ENCODE data around the gene ANKRD53.

Gene ANKRD53

DNA sequence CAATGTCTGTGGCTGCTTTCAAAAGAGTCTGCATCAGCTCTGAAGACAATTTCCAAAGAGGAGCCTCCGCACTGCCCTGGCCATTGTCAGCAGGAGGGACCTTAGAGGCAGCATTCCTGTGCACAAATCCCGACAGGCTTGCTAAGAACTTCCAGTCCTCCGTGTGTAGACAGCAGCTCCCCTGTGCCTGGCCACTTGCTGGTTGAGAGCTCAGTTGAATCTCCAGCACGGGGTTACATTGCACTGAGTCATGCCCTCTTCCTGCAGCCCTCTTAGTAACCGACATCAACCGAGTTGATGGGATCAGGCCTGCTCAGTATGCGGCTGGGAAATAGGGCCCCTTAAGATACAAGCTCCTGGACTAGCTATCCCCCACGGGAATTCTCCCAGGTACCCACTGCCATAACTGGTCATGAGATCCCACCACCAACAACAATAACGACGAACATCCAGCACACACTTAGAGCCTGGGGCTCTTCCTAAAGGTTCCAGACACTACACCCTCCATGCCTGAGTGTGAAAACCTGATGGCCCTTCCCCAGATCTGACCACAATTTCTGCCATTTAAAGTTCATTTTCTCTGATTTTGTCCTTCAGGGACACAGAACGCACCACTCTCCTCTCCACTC, 30.8 kb upstream of the ANKRD53 start:
- TF ChIP-seq, protein P1, sequence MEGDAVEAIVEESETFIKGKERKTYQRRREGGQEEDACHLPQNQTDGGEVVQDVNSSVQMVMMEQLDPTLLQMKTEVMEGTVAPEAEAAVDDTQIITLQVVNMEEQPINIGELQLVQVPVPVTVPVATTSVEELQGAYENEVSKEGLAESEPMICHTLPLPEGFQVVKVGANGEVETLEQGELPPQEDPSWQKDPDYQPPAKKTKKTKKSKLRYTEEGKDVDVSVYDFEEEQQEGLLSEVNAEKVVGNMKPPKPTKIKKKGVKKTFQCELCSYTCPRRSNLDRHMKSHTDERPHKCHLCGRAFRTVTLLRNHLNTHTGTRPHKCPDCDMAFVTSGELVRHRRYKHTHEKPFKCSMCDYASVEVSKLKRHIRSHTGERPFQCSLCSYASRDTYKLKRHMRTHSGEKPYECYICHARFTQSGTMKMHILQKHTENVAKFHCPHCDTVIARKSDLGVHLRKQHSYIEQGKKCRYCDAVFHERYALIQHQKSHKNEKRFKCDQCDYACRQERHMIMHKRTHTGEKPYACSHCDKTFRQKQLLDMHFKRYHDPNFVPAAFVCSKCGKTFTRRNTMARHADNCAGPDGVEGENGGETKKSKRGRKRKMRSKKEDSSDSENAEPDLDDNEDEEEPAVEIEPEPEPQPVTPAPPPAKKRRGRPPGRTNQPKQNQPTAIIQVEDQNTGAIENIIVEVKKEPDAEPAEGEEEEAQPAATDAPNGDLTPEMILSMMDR (IDR thresholded peaks at IDR 0.05; ENCODE audit: borderline replicate concordance, insufficient read depth, low read depth, low read length), result no peak
- H3K4me3 ChIP-seq (ENCODE audit: low read depth, low read length), result no peak overlapping the region

- TF ChIP-seq, protein P1 (IDR thresholded peaks at IDR 0.05; ENCODE audit: borderline replicate concordance, insufficient read depth, low read depth, low read length), result peak; percentile 93
- no peak overlapping the region for H3K4me3 ChIP-seq (ENCODE audit: low read depth, low read length)
These were observed 30.0 kb upstream of the ANKRD53 start for GRCh38 chr2:70948337-70949003.

DNA sequence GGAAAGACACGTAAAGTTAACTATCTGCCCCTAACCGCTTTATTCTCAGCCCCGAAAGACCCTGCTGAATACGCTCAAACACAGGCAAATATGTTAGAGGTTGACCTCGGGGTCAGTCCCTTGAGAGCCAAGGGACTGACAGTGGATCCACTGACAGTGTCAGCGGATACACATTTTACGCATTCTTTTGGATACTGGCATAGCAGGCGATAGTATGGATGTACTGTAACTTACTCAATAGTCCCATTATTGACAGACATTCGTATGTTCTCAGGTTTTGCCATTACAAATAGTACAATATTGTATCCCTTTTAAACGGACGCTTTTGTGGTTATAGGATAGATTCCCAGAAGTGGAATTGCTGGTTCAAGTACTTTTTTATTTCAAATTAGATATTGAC, 29.3 kb upstream of the ANKRD53 start:
- no peak overlapping the region for H3K4me3 ChIP-seq (ENCODE audit: low read depth, low read length)
- TF ChIP-seq, protein P1 (IDR thresholded peaks at IDR 0.05; ENCODE audit: borderline replicate concordance, insufficient read depth, low read depth, low read length), result no peak

DNA sequence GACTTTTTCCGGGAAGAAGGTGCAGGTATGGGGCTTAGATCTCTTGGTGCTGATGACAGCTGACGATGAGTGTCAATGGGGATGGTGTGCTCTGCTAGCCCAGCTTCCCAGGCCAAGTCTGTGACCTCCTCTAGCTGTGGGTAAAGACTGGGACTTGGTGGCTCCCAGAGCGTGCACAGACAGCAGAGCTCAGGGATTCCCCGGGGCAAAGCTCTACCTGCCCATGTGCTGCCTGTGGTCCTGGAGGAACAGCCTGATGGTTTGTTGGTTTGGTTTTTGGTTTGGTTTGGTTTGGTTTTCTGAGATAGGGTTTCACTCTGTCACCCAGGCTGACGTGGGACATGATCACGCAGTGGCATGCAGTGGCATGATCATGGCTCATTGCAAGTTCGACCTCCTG, 23.5 kb upstream of the ANKRD53 start:
- H3K4me3 ChIP-seq (ENCODE audit: low read depth, low read length), result no peak overlapping the region
- TF ChIP-seq, protein P1 (IDR thresholded peaks at IDR 0.05; ENCODE audit: borderline replicate concordance, insufficient read depth, low read depth, low read length), result no peak

DNA sequence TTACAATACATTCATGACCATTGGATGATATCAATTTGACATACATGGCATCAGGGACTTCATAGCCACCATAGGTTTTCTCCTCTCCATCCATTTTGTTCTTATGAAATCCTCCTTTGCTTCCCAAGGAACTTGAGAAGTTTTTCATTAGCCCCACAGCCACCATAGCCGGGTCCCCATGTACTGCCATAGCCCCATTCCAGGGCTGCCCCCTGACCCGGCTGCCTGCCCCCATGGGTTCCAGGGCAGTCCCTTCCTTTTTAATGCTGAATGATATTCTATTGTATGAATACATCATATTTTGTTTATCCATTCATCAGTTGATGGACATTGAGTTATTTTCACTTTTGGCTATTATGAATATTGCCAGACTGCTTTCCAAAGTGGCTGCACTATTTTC, 22.3 kb upstream of the ANKRD53 start:
- TF ChIP-seq, protein P1 (IDR thresholded peaks at IDR 0.05; ENCODE audit: borderline replicate concordance, insufficient read depth, low read depth, low read length), result no peak
- H3K4me3 ChIP-seq (ENCODE audit: low read depth, low read length), result no peak overlapping the region

DNA sequence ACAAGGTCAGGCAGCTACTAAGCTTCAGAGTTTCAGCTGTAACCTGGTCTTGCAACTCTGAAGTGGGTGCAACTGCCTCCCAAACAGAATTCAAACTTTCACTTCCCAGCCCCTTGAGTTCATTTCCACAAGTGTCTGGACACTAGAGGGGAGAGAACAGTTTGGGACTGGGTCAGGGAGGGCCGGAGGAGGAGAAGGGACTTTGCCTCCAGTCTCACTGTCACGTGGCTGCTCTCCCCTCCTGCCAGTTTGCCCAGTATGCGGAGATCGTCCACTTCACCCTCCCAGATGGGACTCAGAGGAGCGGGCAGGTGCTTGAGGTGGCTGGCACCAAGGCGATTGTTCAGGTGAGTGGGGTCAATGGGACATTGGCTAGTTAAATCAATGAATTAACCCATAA, 20.6 kb upstream of the ANKRD53 start:
- H3K4me3 ChIP-seq (ENCODE audit: low read depth, low read length), result no peak overlapping the region
- TF ChIP-seq, protein P1 (IDR thresholded peaks at IDR 0.05; ENCODE audit: borderline replicate concordance, insufficient read depth, low read depth, low read length), result no peak

- H3K4me3 ChIP-seq (ENCODE audit: low read depth, low read length), result no peak overlapping the region
- TF ChIP-seq, protein P1 (IDR thresholded peaks at IDR 0.05; ENCODE audit: borderline replicate concordance, insufficient read depth, low read depth, low read length), result no peak
These were observed 19.7 kb upstream of the ANKRD53 start for GRCh38 chr2:70958759-70959158.
